ENCODE measurements around the gene MCM3AP.
A peak's percentile ranks its signal among the peaks of the same experiment; 100 is the strongest.
"Not testable (repeated sequence)": the region's sequence is repeated elsewhere in the genome, so short reads cannot be mapped to it uniquely, and the experiment has no call there.

The MCM3AP gene

DNA sequence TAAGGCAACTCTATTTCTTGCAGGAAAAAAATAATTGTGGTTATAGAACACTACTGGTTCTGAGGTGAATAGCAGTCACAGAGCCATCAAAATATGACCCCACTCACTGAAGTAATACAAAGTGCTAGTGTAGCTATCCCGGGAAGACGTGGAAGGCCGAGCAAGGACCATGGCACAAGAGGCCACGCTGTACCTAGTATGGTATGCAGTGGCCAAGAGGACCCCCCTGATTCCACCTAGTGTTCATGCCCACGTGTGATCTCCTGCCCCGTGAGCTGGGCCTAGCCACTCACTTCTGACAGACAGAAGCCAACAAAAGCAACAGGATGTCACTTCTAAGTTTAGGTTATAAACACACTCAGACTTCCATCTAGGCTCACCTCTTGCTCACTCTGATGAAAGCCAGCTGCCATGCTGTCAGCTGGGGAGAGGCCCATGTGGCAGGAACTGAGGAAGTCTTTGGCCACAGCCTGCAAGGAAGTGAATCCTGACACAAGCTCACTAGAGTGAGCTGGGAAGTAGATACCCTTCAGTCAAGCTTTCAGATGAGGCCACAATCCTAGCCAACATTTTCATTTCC is 35.2 kb downstream of the MCM3AP start:
- DNase-seq (ENCODE audit: low spot score in 2 of 2): no peak
- no peak for ATAC-seq (ENCODE audit: low read depth)
- H3K9me3 Mint-ChIP-seq: peaks cover 2% of the 10 kb centered on the region
- H3K4me1 Mint-ChIP-seq: peaks cover 34% of the 10 kb centered on the region
- H3K27me3 Mint-ChIP-seq: no peaks in the 10 kb centered on the region
- no peak overlapping the region for H3K4me3 Mint-ChIP-seq
- peaks cover 49% of the 10 kb centered on the region for H3K36me3 Mint-ChIP-seq
- peak overlapping the region; percentile 82 for H3K27ac Mint-ChIP-seq

DNA sequence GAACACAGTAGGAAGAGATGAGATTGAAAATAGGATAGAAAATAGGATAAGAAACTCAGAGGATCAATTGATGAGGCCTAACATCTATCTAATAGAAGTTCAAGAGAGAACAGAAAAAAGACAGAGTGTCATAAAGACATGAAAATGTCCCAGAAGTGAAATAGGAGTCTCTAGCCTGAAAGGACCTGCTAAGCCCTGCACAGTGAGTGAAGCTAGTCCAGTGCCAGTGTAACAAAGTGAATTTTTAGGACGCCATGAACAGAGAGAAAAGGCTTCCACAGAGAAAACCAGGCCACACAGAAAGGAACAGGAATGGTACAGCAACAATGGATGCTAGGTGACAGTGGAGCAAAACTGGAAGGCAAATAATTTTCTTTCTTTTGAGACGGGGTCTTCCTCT is 36.6 kb downstream of the MCM3AP start:
- Mint-ChIP-seq H3K4me1 (peaks cover 22% of the 10 kb centered on the region), H3K27me3 (no peaks in the 10 kb centered on the region), H3K36me3 (peaks cover 40% of the 10 kb centered on the region), H3K9me3 (peaks cover under 1% of the 10 kb centered on the region), H3K27ac (no peak overlapping the region), H3K4me3 (no peak overlapping the region)
- no peak for ATAC-seq (ENCODE audit: low read depth)
- DNase-seq (ENCODE audit: low spot score in 2 of 2): no peak

DNA sequence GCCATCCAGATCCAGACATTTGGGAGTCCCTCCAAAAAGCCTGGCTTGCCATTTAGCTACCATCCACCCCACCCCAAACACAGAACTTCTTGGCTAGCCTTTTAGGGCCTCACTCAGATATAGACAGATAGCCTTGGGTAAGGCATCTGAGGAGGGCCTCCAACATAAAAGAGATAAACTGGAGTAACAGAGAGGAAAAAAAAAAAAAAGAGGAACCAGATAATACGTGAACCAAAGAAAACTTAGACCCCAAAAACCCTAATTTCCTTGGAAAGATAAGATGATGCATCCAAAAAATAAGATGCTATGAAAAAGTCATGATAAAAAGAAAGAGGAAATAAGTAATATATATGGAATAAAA is 37.0 kb downstream of the MCM3AP start:
- ATAC-seq (ENCODE audit: low read depth) (no peak), DNase-seq (ENCODE audit: low spot score in 2 of 2) (no peak)
- Mint-ChIP-seq H3K4me3 (no peak overlapping the region), H3K9me3 (no peaks in the 10 kb centered on the region), H3K4me1 (peaks cover 18% of the 10 kb centered on the region), H3K36me3 (peaks cover 36% of the 10 kb centered on the region), H3K27ac (no peak overlapping the region), H3K27me3 (no peaks in the 10 kb centered on the region)

DNA sequence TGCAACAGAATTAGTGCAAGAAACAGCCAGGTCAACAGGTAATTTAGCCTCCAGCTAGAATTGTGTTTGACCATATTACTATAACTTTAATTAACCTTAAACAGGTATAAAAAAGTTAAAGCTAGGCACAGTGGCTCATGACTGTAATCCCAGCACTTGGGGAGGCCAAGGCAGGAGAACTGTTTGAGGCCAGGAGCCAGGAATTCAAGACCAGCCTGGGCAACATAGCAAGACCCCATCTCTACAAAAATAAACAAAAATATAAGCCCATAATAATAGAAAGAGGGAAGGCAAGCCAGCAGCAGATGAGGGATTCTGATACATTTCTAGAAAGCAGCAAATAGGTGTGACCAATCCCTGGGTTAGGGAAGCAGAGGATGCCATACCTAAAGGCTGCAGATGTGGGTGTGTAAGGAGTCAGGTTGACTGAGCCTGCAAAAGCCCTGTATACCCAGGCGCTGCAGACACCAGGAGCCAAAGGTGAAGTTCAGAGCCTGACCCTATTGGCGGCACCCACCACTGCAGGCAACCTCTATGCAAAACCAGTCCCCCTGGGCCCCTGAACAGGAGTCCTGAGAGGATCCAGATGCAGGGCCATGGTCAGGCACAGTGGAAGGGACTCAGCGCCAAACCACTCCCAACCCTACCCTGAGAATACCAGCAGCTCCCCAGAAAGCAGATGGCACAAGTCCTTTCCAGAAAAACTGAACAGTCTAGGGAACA is 37.6 kb downstream of the MCM3AP start:
- ATAC-seq (ENCODE audit: low read depth): no peak
- Mint-ChIP-seq H3K36me3 (peaks cover 38% of the 10 kb centered on the region), H3K27me3 (no peaks in the 10 kb centered on the region), H3K9me3 (no peaks in the 10 kb centered on the region), H3K27ac (no peak overlapping the region), H3K4me1 (peaks cover 17% of the 10 kb centered on the region), H3K4me3 (no peak overlapping the region)
- no peak for DNase-seq (ENCODE audit: low spot score in 2 of 2)

DNA sequence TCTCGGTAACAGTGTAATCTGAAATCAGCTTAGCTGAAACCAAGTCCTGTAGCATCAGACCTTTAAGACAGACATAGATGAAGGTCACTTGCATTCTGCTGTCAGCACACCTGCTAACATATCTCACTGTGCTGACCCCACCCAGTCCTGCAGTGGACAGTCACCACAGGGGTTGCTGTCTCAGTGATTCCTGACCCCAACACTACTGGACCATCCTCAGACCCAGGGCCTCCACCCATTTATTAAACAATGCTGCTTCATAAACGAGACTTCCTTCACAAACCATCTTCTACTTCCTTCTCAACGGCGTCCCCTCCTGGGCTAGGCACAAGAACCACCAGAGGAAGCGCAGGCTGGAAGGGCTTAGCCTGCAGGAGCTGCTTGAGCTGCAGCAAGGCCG is 39.1 kb downstream of the MCM3AP start:
- Mint-ChIP-seq H3K4me1 (peaks cover 15% of the 10 kb centered on the region), H3K36me3 (peaks cover 42% of the 10 kb centered on the region)

DNA sequence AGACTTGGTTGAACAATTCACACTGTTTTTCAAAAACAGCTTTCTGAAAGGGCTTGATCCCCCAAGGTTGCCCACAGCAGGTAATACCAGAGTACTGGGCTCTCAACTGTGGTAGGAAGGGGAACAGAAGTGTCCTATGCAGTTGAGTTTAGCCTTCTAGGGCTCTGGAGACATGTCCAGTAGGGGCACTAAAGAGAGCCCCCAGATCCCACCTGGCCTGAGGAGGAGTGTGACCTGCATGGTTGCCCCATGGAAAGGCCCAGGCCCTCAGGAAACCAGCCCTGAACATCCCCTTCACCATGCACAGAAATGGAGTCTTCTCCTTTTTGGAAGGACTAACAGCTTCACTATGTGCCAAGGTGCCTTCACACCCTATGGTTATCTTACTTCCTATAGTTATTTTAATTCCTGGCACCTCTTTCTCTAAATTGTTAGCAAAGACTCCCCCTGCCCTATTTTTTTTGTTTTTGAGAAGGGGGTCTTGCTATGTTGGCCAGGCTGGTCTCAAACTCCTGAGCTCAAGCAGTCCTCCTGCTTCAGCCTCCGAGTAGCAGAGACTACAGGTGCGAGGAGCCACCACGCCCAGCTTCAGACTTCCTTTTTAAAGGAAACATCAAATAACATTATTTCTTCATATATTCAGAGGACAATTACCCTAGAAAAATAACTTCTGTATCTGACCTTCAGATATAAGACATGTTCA is 40.0 kb downstream of the MCM3AP start:
- H3K4me1 Mint-ChIP-seq: peaks cover 9% of the 10 kb centered on the region
- no peaks in the 10 kb centered on the region for H3K9me3 Mint-ChIP-seq
- H3K36me3 Mint-ChIP-seq: peaks cover 42% of the 10 kb centered on the region
- H3K27me3 Mint-ChIP-seq: no peaks in the 10 kb centered on the region
- DNase-seq (ENCODE audit: low spot score in 2 of 2) (no peak), ATAC-seq (ENCODE audit: low read depth) (no peak)
- H3K27ac Mint-ChIP-seq: no peak overlapping the region
- no peak overlapping the region for H3K4me3 Mint-ChIP-seq

More for the DNA sequence above, 39.1 kb downstream of the MCM3AP start:
- no peaks in the 10 kb centered on the region for H3K27me3 Mint-ChIP-seq
- no peak for DNase-seq (ENCODE audit: low spot score in 2 of 2)
- no peaks in the 10 kb centered on the region for H3K9me3 Mint-ChIP-seq
- H3K27ac Mint-ChIP-seq: peak overlapping the region; percentile 42
- no peak for ATAC-seq (ENCODE audit: low read depth)
- no peak overlapping the region for H3K4me3 Mint-ChIP-seq

DNA sequence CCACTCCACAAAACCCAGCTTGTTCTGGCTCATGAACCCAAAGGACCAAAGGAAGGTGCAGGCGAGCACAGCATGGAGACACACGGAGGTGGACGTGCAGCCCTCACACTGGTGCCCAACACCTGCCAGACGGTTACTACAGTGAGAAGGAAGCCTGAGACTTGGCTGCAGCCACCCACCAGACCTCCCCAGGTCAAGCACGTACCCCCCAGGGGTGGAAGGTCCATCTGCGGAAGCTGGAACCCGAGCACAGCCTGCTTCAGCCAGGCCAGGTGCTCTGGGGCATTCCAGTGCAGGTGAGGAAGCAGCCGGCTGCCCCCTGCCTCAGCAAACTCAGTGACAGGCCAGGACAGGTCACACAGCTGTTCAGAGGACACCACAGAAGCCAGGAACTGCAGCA is 40.8 kb downstream of the MCM3AP start:
- Mint-ChIP-seq H3K9me3 (no peaks in the 10 kb centered on the region), H3K36me3 (peaks cover 40% of the 10 kb centered on the region), H3K4me3 (no peak overlapping the region), H3K27me3 (no peaks in the 10 kb centered on the region), H3K27ac (no peak overlapping the region), H3K4me1 (peaks cover 3% of the 10 kb centered on the region)
- no peak for ATAC-seq (ENCODE audit: low read depth)
- DNase-seq (ENCODE audit: low spot score in 2 of 2): no peak

DNA sequence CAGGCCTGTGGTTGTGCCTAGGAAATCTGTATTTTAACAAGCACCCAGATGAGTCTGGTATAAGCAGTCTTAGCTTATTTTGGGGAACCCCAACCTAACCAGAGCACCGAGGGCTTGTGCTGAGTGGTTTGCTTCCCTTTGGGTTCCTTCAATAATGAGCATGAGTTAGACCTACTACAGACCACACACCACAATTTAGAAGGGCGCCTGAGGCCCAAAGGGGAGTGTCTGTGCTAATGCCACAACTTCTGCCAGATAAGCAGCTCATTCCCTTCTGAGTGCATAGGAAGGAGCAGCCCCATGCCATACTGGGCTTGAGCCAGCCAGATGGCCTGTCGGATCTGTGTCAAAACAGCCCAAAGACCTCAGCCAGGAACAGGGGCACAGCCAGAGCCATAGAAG is 41.5 kb downstream of the MCM3AP start:
- no peaks in the 10 kb centered on the region for H3K27me3 Mint-ChIP-seq
- no peaks in the 10 kb centered on the region for H3K9me3 Mint-ChIP-seq
- H3K4me3 Mint-ChIP-seq: no peak overlapping the region
- no peak for ATAC-seq (ENCODE audit: low read depth)
- H3K36me3 Mint-ChIP-seq: peaks cover 43% of the 10 kb centered on the region
- no peak for DNase-seq (ENCODE audit: low spot score in 2 of 2)
- no peak overlapping the region for H3K27ac Mint-ChIP-seq
- peaks cover 3% of the 10 kb centered on the region for H3K4me1 Mint-ChIP-seq

DNA sequence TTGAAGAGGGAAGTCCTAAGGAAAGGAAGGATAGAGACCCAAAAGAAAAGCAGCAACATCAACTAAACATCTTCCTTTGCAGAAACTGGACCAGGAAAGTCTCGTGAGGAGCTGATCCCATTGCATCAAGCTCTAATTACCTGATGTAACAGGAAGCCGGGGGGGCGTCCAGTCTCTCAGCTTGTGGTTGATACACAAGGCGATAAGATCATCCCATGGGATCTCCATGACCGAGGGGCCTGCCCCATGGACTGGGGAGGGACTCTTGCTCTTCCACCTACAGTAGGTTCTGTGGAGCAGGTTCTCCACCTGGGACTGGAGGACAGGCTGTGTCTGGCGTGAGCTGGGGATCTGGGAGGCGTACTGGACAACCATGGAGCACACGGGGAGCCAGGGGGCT is 42.1 kb downstream of the MCM3AP start:
- Mint-ChIP-seq H3K27me3 (no peaks in the 10 kb centered on the region), H3K9me3 (no peaks in the 10 kb centered on the region), H3K4me3 (no peak overlapping the region), H3K27ac (no peak overlapping the region), H3K4me1 (peaks cover 2% of the 10 kb centered on the region), H3K36me3 (peaks cover 42% of the 10 kb centered on the region)
- ATAC-seq (ENCODE audit: low read depth) (no peak), DNase-seq (ENCODE audit: low spot score in 2 of 2) (no peak)

DNA sequence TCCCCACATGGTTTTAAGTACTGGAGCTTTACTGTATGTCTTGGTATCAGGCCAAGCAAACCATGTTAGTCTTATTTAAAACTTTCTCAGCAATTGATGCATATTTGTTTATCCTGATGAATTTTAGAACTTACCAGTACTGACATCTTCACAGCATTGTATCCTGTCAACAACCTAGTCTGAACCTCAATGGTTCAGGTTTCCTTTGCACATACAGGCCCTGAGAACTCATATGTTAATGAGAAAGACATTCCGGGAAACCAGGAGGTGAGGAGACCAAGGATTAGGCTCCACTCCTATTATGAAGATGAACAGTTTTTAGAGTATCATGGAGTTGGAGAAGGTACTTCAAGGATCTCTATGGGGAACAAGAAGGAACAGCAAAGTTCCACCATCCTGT is 43.8 kb downstream of the MCM3AP start:
- H3K27me3 Mint-ChIP-seq; DNase-seq (ENCODE audit: low spot score in 2 of 2); H3K4me3 Mint-ChIP-seq; ATAC-seq (ENCODE audit: low read depth); H3K9me3 Mint-ChIP-seq; H3K4me1 Mint-ChIP-seq; H3K27ac Mint-ChIP-seq: not testable (repeated sequence)
- peaks cover 37% of the 10 kb centered on the region for H3K36me3 Mint-ChIP-seq

DNA sequence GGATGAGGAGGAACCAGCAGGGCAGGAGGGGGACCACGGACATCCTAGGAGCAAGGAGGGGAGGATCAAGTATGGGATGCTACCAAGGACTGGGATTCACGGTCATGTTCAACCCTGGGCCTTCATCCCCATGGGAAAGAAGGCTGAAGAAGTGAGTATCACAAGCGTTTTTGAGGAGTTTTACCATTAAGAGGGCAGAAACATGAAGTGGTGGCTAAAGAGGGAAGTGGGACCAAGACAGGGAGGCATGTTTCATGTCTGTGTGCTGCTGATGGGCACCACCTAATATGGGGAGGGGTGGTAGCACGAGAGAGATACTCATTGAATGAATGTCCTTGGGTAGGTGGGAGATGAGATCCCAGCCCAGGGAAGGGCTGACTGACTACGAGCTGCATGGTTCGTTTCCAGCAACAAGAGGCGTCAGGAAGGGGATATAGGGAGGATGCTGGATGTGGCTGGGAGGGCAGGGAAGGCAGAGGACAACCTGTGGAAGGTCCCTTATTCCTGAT is 45.5 kb downstream of the MCM3AP start:
- H3K4me3 Mint-ChIP-seq: no peak overlapping the region
- H3K9me3 Mint-ChIP-seq: no peaks in the 10 kb centered on the region
- ATAC-seq (ENCODE audit: low read depth): no peak
- no peaks in the 10 kb centered on the region for H3K27me3 Mint-ChIP-seq
- H3K4me1 Mint-ChIP-seq: peaks cover 2% of the 10 kb centered on the region
- DNase-seq (ENCODE audit: low spot score in 2 of 2): no peak
- peak overlapping the region; percentile 21 for H3K27ac Mint-ChIP-seq
- H3K36me3 Mint-ChIP-seq: peaks cover 30% of the 10 kb centered on the region

DNA sequence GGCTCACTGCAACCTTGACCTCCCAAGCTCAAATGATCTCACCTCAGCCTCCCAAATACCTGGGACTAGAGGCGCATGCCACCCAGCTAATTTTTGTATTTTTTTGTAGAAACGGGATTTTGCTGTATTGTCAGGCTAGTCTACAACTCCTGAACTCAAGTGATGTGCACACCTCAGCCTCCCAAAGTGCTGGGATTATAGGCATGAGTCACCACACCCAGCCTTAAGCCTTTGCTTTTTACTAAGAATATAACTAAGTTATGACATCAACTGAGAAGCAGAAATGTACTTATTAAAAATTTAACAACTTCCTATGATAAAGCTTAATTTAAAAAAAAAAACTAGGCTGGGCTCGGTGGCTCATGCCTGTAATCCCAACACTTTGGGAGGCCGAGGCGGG is 47.9 kb downstream of the MCM3AP start:
- Mint-ChIP-seq H3K27me3 (no peaks in the 10 kb centered on the region), H3K36me3 (peaks cover 38% of the 10 kb centered on the region), H3K4me1 (peaks cover 4% of the 10 kb centered on the region), H3K27ac (no peak overlapping the region), H3K9me3 (no peaks in the 10 kb centered on the region), H3K4me3 (no peak overlapping the region)
- ATAC-seq (ENCODE audit: low read depth) (no peak), DNase-seq (ENCODE audit: low spot score in 2 of 2) (no peak)

DNA sequence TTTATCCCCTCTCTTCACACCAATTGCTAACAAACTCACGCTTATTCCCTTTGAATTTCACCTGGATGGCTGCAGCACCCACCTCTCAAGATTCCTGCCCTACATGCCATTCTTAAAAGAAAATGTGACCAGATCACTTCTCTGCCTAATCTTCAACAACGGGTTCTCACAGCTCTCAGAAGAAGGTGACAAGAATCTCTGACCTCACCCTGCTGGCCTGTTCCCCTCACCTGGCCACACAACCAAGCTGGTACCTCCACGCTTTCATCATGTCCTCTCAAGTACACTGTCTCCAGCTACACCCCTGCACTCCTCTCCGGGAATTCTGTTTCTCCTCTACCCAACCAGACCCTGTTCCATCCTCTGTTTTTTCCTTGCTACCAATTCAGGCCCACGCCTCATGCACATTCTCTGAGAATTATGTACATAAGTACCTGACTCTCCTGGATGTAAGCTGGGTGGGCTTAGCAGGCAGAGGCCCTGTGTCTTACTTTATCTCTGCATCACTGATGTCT is 50.9 kb downstream of the MCM3AP start:
- Mint-ChIP-seq H3K4me3 (no peak overlapping the region), H3K27ac (peak overlapping the region; percentile 12), H3K27me3 (no peaks in the 10 kb centered on the region), H3K4me1 (peaks cover 16% of the 10 kb centered on the region), H3K36me3 (peaks cover 28% of the 10 kb centered on the region), H3K9me3 (no peaks in the 10 kb centered on the region)
- ATAC-seq (ENCODE audit: low read depth): no peak
- no peak for DNase-seq (ENCODE audit: low spot score in 2 of 2)

DNA sequence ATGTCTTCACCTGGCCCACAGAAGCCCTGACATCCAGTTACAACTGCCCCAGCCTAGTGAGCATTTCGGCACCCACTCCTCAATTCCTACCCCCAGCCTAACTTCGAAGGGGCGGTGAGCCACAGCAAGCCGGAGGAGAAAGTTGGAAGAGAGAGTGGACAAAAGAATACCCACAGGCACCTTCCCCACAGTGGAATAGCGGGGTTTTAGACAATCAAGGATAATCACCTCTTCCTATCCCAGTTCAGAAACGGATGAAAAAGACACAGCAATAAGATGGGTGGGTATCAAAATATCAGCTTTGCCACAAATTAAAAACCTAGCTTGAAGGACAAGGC is 55.5 kb downstream of the MCM3AP start:
- ATAC-seq (ENCODE audit: low read depth) (no peak), DNase-seq (ENCODE audit: low spot score in 2 of 2) (no peak)
- no peaks in the 10 kb centered on the region for H3K27me3 Mint-ChIP-seq
- no peaks in the 10 kb centered on the region for H3K9me3 Mint-ChIP-seq
- H3K4me1 Mint-ChIP-seq: peaks cover 43% of the 10 kb centered on the region
- peak overlapping the region; percentile 90 for H3K4me3 Mint-ChIP-seq
- H3K36me3 Mint-ChIP-seq: peaks cover 20% of the 10 kb centered on the region
- peak overlapping the region; percentile 31 for H3K27ac Mint-ChIP-seq
